HG03457 (cell line): Measurements from ENCODE around the gene GREM2.

ENCODE experiments used
- ATAC-seq: cut with Tn5 transposase; IDR thresholded peaks from one replicate; pipeline ENCODE4 v1.9.1; 2021; ENCODE audit warnings: moderate number of reproducible peaks; ENCODE audit not compliant: unreplicated experiment

GREM2 gene

GRCh38 chr1:240611619-240612480 lies at the start of gene GREM2:
TSS of gene GREM2 (minus strand) at chr1:240612155. CDS start at chr1:240493475, 118,680 bp downstream.
- ATAC-seq: peak; percentile 78

GRCh38 chr1:240658312-240658960 lies 46.5 kb upstream of the GREM2 start:
- ATAC-seq: no peak

GRCh38 chr1:240656531-240656930 lies 44.6 kb upstream of the GREM2 start:
- no peak for ATAC-seq

- ATAC-seq: no peak
Observed at GRCh38 chr1:240652961-240653409, 41.0 kb upstream of the GREM2 start.

GRCh38 chr1:240652549-240652948 lies 40.6 kb upstream of the GREM2 start:
- ATAC-seq: no peak

- ATAC-seq: no peak
Observed at GRCh38 chr1:240650877-240651276, 38.9 kb upstream of the GREM2 start.

- ATAC-seq: no peak
Observed at GRCh38 chr1:240649733-240650721, 38.1 kb upstream of the GREM2 start.

GRCh38 chr1:240646571-240647240 lies 34.8 kb upstream of the GREM2 start:
- no peak for ATAC-seq

- ATAC-seq: no peak
Observed at GRCh38 chr1:240644732-240645131, 32.8 kb upstream of the GREM2 start.

GRCh38 chr1:240635466-240636256 lies 23.7 kb upstream of the GREM2 start:
- no peak for ATAC-seq

GRCh38 chr1:240630409-240630808 lies 18.5 kb upstream of the GREM2 start:
- no peak for ATAC-seq

- no peak for ATAC-seq
Observed at GRCh38 chr1:240621249-240621648, 9.3 kb upstream of the GREM2 start.

- no peak for ATAC-seq
Observed at GRCh38 chr1:240619906-240620621, 8.1 kb upstream of the GREM2 start.

- no peak for ATAC-seq
Observed at GRCh38 chr1:240619357-240619756, 7.4 kb upstream of the GREM2 start.

GRCh38 chr1:240618946-240619345 lies 7.0 kb upstream of the GREM2 start:
- ATAC-seq: no peak

GRCh38 chr1:240616018-240616417 lies 4.1 kb upstream of the GREM2 start:
- no peak for ATAC-seq

- no peak for ATAC-seq
Observed at GRCh38 chr1:240613356-240614142, 1.6 kb upstream of the GREM2 start.

GRCh38 chr1:240612811-240613210 lies 856 bp upstream of the GREM2 start:
- no peak for ATAC-seq
